Measurements from ENCODE around the gene ABCG5.

The ABCG5 gene

GRCh38 chr2:43853141-43854081 lies 14.8 kb upstream of the ABCG5 start:
- H3K36me3 ChIP-seq (ENCODE audit: control insufficient read depth, insufficient read depth, low read length), result no peaks in the 10 kb centered on the region
- no peaks in the 10 kb centered on the region for H3K79me2 ChIP-seq
- no peaks in the 10 kb centered on the region for H3K9me3 ChIP-seq (ENCODE audit: control insufficient read depth, low read length)
- H3K27me3 ChIP-seq (ENCODE audit: control insufficient read depth, insufficient read depth, low read length), result no peaks in the 10 kb centered on the region
- no peaks in the 10 kb centered on the region for H3K4me1 ChIP-seq
- no peak overlapping the region for H3K4me3 ChIP-seq (ENCODE audit: low read depth, low read length)
- TF ChIP-seq, protein P1, sequence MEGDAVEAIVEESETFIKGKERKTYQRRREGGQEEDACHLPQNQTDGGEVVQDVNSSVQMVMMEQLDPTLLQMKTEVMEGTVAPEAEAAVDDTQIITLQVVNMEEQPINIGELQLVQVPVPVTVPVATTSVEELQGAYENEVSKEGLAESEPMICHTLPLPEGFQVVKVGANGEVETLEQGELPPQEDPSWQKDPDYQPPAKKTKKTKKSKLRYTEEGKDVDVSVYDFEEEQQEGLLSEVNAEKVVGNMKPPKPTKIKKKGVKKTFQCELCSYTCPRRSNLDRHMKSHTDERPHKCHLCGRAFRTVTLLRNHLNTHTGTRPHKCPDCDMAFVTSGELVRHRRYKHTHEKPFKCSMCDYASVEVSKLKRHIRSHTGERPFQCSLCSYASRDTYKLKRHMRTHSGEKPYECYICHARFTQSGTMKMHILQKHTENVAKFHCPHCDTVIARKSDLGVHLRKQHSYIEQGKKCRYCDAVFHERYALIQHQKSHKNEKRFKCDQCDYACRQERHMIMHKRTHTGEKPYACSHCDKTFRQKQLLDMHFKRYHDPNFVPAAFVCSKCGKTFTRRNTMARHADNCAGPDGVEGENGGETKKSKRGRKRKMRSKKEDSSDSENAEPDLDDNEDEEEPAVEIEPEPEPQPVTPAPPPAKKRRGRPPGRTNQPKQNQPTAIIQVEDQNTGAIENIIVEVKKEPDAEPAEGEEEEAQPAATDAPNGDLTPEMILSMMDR (IDR thresholded peaks at IDR 0.05), result no peak
- no peak overlapping the region for H3K4me2 ChIP-seq (ENCODE audit: low read length)
- H3K9ac ChIP-seq, result no peak overlapping the region
- H3K27ac ChIP-seq, result no peak overlapping the region
- no peak overlapping the region for H2AFZ ChIP-seq

GRCh38 chr2:43852196-43852730 lies 13.6 kb upstream of the ABCG5 start:
- Histone ChIP-seq H2AFZ (no peak overlapping the region), H3K27ac (no peak overlapping the region), H3K79me2 (no peaks in the 10 kb centered on the region), H3K27me3 (ENCODE audit: control insufficient read depth, insufficient read depth, low read length) (no peaks in the 10 kb centered on the region), H3K4me2 (ENCODE audit: low read length) (no peak overlapping the region), H3K9me3 (ENCODE audit: control insufficient read depth, low read length) (no peaks in the 10 kb centered on the region), H3K4me1 (no peaks in the 10 kb centered on the region), H3K9ac (no peak overlapping the region), H3K4me3 (ENCODE audit: low read depth, low read length) (no peak overlapping the region), H3K36me3 (ENCODE audit: control insufficient read depth, insufficient read depth, low read length) (no peaks in the 10 kb centered on the region)
- TF ChIP-seq, protein P1 (IDR thresholded peaks at IDR 0.05), result no peak

GRCh38 chr2:43851011-43851980 lies 12.7 kb upstream of the ABCG5 start:
- Histone ChIP-seq H3K27me3 (ENCODE audit: control insufficient read depth, insufficient read depth, low read length) (no peaks in the 10 kb centered on the region), H3K4me1 (no peaks in the 10 kb centered on the region), H3K4me2 (ENCODE audit: low read length) (no peak overlapping the region), H3K4me3 (ENCODE audit: low read depth, low read length) (no peak overlapping the region), H3K36me3 (ENCODE audit: control insufficient read depth, insufficient read depth, low read length) (no peaks in the 10 kb centered on the region), H3K9me3 (ENCODE audit: control insufficient read depth, low read length) (no peaks in the 10 kb centered on the region), H2AFZ (no peak overlapping the region), H3K79me2 (no peaks in the 10 kb centered on the region), H3K9ac (no peak overlapping the region), H3K27ac (no peak overlapping the region)
- TF ChIP-seq, protein P1 (IDR thresholded peaks at IDR 0.05), result no peak

GRCh38 chr2:43848214-43848613 lies 9.6 kb upstream of the ABCG5 start:
- TF ChIP-seq, protein P1 (IDR thresholded peaks at IDR 0.05), result no peak

More at GRCh38 chr2:43848214-43848613, 9.6 kb upstream of the ABCG5 start:
- H3K9me3 ChIP-seq (ENCODE audit: control insufficient read depth, low read length), result no peaks in the 10 kb centered on the region
- H3K27me3 ChIP-seq (ENCODE audit: control insufficient read depth, insufficient read depth, low read length), result no peaks in the 10 kb centered on the region
- H3K4me2 ChIP-seq (ENCODE audit: low read length), result no peak overlapping the region
- no peak overlapping the region for H3K4me3 ChIP-seq (ENCODE audit: low read depth, low read length)
- no peaks in the 10 kb centered on the region for H3K36me3 ChIP-seq (ENCODE audit: control insufficient read depth, insufficient read depth, low read length)
- no peak overlapping the region for H2AFZ ChIP-seq
- no peak overlapping the region for H3K9ac ChIP-seq
- no peaks in the 10 kb centered on the region for H3K79me2 ChIP-seq
- H3K27ac ChIP-seq, result no peak overlapping the region
- H3K4me1 ChIP-seq, result no peaks in the 10 kb centered on the region

Measured in parathyroid adenoma (tissue), 2 donors.